ENCODE results near the gene POMGNT1.

Gene POMGNT1

DNA sequence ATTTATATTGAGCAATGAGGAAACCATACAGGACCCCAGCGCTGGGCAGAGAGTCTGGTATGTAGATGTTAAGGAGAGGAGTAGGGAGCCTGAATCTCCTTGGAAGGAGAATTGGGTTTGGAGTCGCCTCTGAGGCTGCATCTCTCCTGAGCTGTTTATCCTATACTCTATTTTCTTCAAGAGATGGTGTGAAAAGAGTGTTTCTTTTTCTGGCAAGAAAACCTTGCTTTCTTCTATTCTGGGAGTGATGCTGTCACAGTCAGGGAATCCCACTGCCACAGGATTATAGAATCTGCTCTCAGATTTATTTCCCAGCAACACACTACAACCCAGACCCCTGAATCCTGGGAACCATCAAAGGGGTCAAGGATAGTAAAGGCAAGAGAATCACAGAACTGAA is 8.2 kb upstream of the POMGNT1 start:
- no peak for DNase-seq

GRCh38 chr1:46205791-46206190 is 7.6 kb upstream of the POMGNT1 start:
- DNase-seq, result no peak

- DNase-seq, result no peak
Measured at GRCh38 chr1:46205141-46205540, 6.9 kb upstream of the POMGNT1 start.

- no peak for DNase-seq
Measured at GRCh38 chr1:46204406-46204742, 6.1 kb upstream of the POMGNT1 start.

GRCh38 chr1:46203738-46204405 is 5.6 kb upstream of the POMGNT1 start:
- DNase-seq, result no peak

DNA sequence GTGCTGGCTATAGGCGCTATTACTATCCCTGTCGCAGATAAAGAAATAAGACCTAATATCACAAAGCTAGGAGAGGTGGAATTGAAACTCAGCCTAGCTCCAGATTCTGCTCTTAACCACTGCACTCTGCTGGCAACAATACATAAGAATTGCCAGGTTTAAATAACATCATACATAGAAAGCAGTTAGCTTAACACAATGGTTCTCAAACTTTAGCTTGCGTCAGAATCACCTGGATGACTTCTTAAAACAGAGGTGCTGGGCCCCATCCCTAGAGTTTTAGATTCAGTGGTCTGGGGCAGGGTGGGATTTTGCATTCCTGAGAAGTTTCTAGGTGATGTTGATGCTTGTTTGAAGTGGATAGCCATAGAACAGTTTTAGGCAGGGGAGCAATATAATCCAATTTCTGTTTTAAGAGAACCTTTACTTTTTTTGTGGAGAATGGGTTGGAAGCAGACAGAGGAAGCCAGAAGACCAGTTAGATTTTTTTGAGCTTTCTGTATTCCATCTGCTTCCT is 1.1 kb upstream of the POMGNT1 start:
- DNase-seq, result no peak

- no peak for DNase-seq
Measured at GRCh38 chr1:46197560-46197963, 672 bp downstream of the POMGNT1 start.

- DNase-seq, result no peak
Measured at GRCh38 chr1:46196609-46197008, 1.6 kb downstream of the POMGNT1 start.

GRCh38 chr1:46194641-46195193 is 3.5 kb downstream of the POMGNT1 start:
- no peak for DNase-seq

DNA sequence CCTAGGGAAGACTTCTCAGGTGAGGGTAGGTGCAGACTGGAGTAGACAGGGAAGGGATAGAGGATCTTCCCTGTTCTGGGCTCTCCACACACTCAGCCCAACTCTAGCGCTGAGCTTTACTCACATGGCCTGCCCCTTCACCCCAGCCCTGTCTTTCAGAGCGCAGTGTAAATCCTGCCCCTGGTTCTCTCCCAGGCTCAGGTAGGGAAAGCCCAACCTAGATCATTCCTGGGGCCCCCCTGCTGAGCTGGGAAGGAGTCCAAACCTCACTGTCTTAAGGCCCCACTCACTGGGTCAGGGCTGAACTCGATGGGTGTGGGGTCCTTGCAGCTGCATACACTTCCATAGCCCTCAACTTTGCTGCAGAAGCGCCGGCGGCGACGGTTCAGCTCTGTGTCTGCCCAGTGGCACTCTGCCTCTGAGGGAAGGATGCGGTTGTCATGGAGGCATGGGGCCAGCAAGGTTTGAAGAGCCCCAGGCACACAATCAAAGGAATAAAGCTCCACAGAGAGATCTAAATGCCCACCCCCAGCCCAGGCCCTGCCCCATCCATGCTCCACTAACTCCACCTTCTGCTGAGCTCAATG is 4.2 kb downstream of the POMGNT1 start:
- DNase-seq, result no peak

- no peak for DNase-seq
Measured at GRCh38 chr1:46193285-46193684, 4.9 kb downstream of the POMGNT1 start.

DNA sequence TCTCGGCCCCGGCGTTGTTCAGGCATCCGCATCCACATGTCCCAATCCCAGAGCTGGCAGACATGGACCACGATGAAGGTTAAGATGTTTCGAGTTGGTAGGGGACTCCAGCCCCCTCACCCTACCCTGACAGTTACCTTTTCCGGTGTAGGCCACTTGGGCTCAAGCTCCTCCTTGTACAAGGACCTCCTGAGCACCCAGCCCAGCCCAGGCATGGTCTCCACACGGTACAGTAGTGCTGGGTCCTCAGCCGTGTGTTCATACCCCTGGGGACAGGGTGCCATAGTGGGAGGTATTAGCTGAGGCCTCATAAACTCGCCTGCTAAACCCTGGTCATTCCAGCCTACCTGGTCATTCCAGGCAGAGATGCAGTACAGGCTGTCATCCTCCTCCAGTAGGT is 6.1 kb downstream of the POMGNT1 start:
- no peak for DNase-seq

- DNase-seq, result no peak
Measured at GRCh38 chr1:46191033-46191701, 7.1 kb downstream of the POMGNT1 start.

DNA sequence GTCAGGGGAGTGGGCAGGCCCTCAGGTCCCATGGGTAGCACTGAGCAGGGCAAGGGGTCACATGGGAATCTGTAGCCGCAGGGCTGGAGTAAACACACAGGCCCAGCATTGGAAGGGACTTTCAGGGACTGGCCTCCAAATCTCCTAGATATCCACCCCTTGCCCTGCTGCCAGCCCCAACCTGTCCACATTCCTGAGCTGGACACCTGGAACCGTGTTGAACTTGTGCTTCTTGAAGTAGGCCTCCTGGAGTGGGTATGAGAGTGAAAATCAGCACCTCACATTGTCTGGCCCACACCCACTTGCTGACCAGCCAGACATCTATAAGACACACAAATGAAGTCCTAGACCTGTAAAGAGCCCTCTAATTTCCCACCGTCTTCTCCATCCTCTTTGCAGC is 7.7 kb downstream of the POMGNT1 start:
- no peak for DNase-seq

GRCh38 chr1:46188295-46189030 is 9.8 kb downstream of the POMGNT1 start:
- DNase-seq, result no peak

DNA sequence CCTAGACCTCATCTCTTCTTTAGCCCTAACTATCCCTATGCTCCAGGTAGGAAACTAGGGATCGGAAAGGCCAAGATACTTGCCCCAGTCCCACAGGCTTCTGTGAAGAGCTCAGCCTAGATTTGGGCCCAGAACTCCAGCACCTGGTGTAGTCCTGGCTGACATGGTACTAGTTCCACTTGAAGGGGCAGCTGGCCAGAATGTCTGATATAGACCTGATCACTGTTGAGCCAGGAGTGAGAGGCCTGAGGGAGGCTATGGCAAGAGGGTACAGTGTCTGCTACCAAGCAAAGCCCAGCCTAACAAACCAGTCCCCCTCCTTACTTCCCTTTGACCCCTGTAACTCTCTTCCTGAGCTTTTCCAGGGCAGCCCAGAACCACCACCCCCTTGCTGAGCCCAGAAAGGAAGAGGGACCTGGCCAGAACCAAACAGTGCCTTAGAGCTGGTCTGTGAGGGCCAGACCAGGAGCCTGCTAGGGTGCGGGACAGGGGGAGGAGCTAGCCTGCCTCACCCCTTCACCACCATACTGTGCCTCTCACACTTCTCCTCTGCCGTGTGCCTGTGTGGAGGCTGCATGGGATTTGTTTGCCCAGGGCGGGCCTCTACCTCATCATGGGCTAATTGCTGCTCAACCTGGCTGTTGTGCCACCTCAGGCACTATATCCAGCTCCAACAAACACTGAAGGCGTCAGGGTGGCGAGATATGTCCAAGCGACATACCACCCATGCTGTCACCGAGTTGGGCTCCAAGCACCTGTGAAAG is 10.9 kb downstream of the POMGNT1 start:
- DNase-seq, result no peak

GRCh38 chr1:46186076-46186475 is 12.2 kb downstream of the POMGNT1 start:
- DNase-seq, result no peak

- DNase-seq, result no peak
Measured at GRCh38 chr1:46184920-46185658, 13.1 kb downstream of the POMGNT1 start.

- no peak for DNase-seq
Measured at GRCh38 chr1:46183926-46184557, 14.2 kb downstream of the POMGNT1 start.

GRCh38 chr1:46183079-46183847 is 15.0 kb downstream of the POMGNT1 start:
- no peak for DNase-seq
